Uterus (tissue), 4 donors: ENCODE data around the gene DGKI. TPM values are rescaled to one million over a fixed set of nuclear protein-coding genes. Genes with fewer than 3 reads are reported as not detected.

ENCODE experiments used
- DNase-seq, 2 donors: peaks; one replicate each; pipeline ENCODE4 v3.0.0-alpha.2; 2019 to 2020
- H3K27ac ChIP-seq, 2 donors: fragments of 200-600 bp; sonication (generic); 1 replicate in 1 of 2; 2 replicates in 1 of 2; pipeline ENCODE4 v1.5.1; 2016 to 2018
- H3K27me3 ChIP-seq, 2 donors: fragments of 200-600 bp; sonication (generic); one replicate each; pipeline ENCODE4 v1.5.1; 2018 to 2019; ENCODE audit warnings: control low read depth in 1 of 2
- H3K36me3 ChIP-seq, 2 donors: fragments of 200-600 bp; sonication (generic); one replicate each; pipeline ENCODE4 v1.5.1; 2019; ENCODE audit warnings: control low read depth in 1 of 2
- H3K4me1 ChIP-seq, 2 donors: fragments of 200-600 bp; sonication (generic); one replicate each; pipeline ENCODE4 v1.5.1; 2018 to 2019; ENCODE audit warnings: control low read depth in 1 of 2
- H3K4me3 ChIP-seq, 2 donors: fragments of 200-600 bp; sonication (generic); 1 replicate in 1 of 2; 2 replicates in 1 of 2; pipeline ENCODE4 v1.5.1; 2018 to 2019; ENCODE audit warnings: mild to moderate bottlenecking in 1 of 2
- H3K9me3 ChIP-seq, 2 donors: fragments of 200-600 bp; sonication (generic); one replicate each; pipeline ENCODE4 v1.5.1; 2019; ENCODE audit warnings: control low read depth in 1 of 2
- CTCF ChIP-seq, 4 experiments: fragments of 200-600 bp in 2 of 4; fragments of 450-650 bp in 2 of 4; sonication (generic) in 2 of 4; IDR thresholded peaks; one replicate each; pipeline ENCODE4 v1.5.1; 2016 to 2019; ENCODE audit warnings: antibody characterized with exemption in 4 of 4, mild to moderate bottlenecking in 2 of 4, moderate library complexity in 1 of 4
- POLR2A ChIP-seq, 2 donors: fragments of 450-650 bp; IDR thresholded peaks; one replicate each; pipeline ENCODE4 v1.6.1; 2016; ENCODE audit warnings: antibody characterized with exemption in 2 of 2, mild to moderate bottlenecking in 1 of 2, moderate library complexity in 1 of 2
- intact Hi-C: fragments of 100-400 bp; cut with DNase I; formaldehyde crosslinking; loops from one replicate; pipeline ENCODE4 v1.15.1; 2023; ENCODE audit warnings: low total_unique reads
- total RNA-seq, 4 donors: library from RNA; depleted of rRNA in 3 of 4; stranded (reverse); fragments of >200 nt in 3 of 4; gene quantifications; one replicate each; pipeline versions ENCODE4 v1.1.0 to v1.2.4, GENCODE V29; 2014 to 2023
- donor health status: DM: yes; HTN: yes; CAD: no.

DGKI gene
- total RNA-seq, 4 donors from 2014 or later = 1.0 to 8.5 (median 4.1) TPM

DNA sequence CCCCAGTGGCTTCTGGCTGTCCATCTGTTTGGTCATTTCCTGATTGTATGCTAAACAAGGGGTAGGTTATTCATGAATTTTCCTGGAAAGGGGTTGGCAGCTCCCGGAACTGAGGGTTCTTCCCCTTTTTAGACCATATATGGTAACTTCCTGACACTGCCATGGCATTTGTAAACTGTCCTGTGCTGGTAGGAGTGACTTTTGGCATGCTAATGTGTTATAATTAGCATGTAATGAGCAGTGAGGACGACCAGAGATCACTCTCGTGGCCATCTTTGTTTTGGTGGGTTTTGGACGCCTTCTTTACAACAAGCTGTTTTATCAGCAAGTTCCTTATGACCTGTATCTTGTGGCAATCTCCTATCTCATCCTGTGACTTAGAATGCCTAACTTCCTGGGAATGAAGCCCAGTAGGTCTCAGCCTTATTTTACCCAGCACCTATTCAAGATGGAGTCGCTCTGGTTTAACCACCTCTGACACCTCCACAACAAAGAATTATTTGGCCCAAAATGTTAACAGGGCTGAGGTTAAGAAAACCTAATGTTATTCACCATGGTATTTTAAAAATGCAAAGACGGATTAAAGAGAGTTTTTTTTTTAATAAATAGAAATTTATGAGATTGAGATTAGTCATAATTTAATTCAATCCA lies 500.9 kb downstream of the DGKI start:
- no peaks in the 10 kb centered on the region for H3K4me1 ChIP-seq
- no peak overlapping the region for H3K4me3 ChIP-seq
- no peak for DNase-seq
- no peaks in the 10 kb centered on the region for H3K36me3 ChIP-seq
- TF ChIP-seq POLR2A (IDR thresholded peaks at IDR 0.05) (no peak), CTCF (IDR thresholded peaks at IDR 0.05) (no peak)
- H3K27me3 ChIP-seq = no peaks in the 10 kb centered on the region
- H3K9me3 ChIP-seq = no peaks in the 10 kb centered on the region
- intact Hi-C loops = no loop called here
- no peak overlapping the region for H3K27ac ChIP-seq

GRCh38 chr7:137343281-137343841 lies 503.4 kb downstream of the DGKI start, which contains the start of gene PTN:
Gene PTN, minus strand, starts transcription at chr7:137343733. Its CDS starts 88,760 bp downstream, at chr7:137254973.
- Histone ChIP-seq H3K27ac (peak within 1 kb of the TSS; percentile 10 to 36), H3K9me3 (no peaks in the 10 kb centered on the region), H3K4me1 (no peaks in the 10 kb centered on the region), H3K4me3 (peak within 1 kb of the TSS; percentile 15 to 34), H3K36me3 (no peaks in the 10 kb centered on the region), H3K27me3 (no peaks in the 10 kb centered on the region)
- intact Hi-C loops = no loop called here
- peak; percentile 59 to 63 for DNase-seq
- TF ChIP-seq POLR2A (IDR thresholded peaks at IDR 0.05) = no peak
- TF ChIP-seq CTCF (IDR thresholded peaks at IDR 0.05) = no peak

DNA sequence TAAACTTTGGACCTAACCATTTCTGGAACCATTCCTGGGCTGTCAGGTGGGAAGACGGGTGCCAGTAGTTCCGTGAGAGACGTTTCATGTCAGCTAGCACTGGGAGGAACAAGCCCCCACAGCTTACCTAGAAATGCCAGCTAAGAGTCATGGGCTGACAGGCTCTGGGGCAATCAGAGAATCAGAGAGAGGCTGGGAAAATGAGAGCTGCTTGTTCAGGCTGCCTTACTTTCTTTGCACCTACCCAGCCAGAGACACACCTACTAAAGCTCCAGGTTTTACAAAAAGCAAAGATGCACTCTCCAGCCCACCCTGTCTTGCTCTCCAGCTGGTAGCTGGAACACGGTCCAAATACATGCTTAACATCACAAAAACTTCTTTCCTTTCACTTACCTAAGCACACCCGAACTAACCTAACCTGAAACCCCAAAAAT lies 503.9 kb downstream of the DGKI start:
- no peaks in the 10 kb centered on the region for H3K9me3 ChIP-seq
- H3K27ac ChIP-seq = peak overlapping the region; percentile 10 to 36
- DNase-seq = no peak
- H3K27me3 ChIP-seq = no peaks in the 10 kb centered on the region
- H3K36me3 ChIP-seq = no peaks in the 10 kb centered on the region
- no peaks in the 10 kb centered on the region for H3K4me1 ChIP-seq
- no peak for TF ChIP-seq CTCF (IDR thresholded peaks at IDR 0.05)
- no peak for TF ChIP-seq POLR2A (IDR thresholded peaks at IDR 0.05)
- intact Hi-C loops = no loop called here
- peak overlapping the region; percentile 15 to 34 for H3K4me3 ChIP-seq

GRCh38 chr7:137342265-137342664 lies 504.5 kb downstream of the DGKI start:
- H3K4me1 ChIP-seq = no peaks in the 10 kb centered on the region
- TF ChIP-seq POLR2A (IDR thresholded peaks at IDR 0.05) (no peak), CTCF (IDR thresholded peaks at IDR 0.05) (no peak)
- no peaks in the 10 kb centered on the region for H3K27me3 ChIP-seq
- no peaks in the 10 kb centered on the region for H3K36me3 ChIP-seq
- intact Hi-C loops = no loop called here
- no peaks in the 10 kb centered on the region for H3K9me3 ChIP-seq
- H3K4me3 ChIP-seq = no peak overlapping the region
- DNase-seq = no peak
- H3K27ac ChIP-seq = peak overlapping the region; percentile 9 to 36

DNA sequence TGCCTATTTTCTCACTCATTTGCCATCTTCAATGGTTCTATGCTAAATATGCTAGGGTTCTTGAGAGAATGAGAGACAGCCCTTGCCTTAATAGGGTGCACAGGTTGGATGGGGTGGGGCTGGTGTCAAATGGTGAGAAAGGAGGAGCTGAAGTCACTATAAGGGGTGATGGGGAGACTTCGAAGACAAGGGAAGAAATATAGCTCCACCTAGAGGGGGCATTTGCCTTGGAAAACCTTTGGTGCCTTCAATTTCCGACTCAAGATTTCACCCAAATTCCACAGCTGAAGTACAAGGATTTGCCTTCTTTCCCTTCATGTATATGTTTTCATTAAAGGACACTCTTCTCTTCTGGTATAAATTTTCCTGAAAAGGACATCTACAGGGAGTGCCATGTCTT lies 508.9 kb downstream of the DGKI start:
- H3K27ac ChIP-seq = no peak overlapping the region
- no peak for TF ChIP-seq POLR2A (IDR thresholded peaks at IDR 0.05)
- TF ChIP-seq CTCF (IDR thresholded peaks at IDR 0.05) = no peak
- intact Hi-C loops = no loop called here
- no peaks in the 10 kb centered on the region for H3K36me3 ChIP-seq
- DNase-seq = no peak
- H3K4me3 ChIP-seq = no peak overlapping the region
- no peaks in the 10 kb centered on the region for H3K27me3 ChIP-seq
- no peaks in the 10 kb centered on the region for H3K4me1 ChIP-seq
- H3K9me3 ChIP-seq = no peaks in the 10 kb centered on the region
